Measurements from ENCODE around the gene GPR55.

GRCh38 chr2:230921806-230922595, 3.0 kb downstream of the GPR55 start:
- TF ChIP-seq CTCF (IDR thresholded peaks at IDR 0.05) (no peak), POLR2A (IDR thresholded peaks at IDR 0.05) (no peak)
